Keratinocyte (primary cell): Measurements from ENCODE around the gene PPP1R14D.

Experiments used
- EZH2 ChIP-seq: IDR thresholded peaks from one replicate; pipeline ENCODE4 v1.6.1; 2012; ENCODE audit warnings: inconsistent platforms, mild to moderate bottlenecking, low read length, moderate library complexity
- TF ChIP-seq, protein P1 (sequence below), 3 experiments: IDR thresholded peaks in 1 of 3; conservative IDR thresholded peaks in 1 of 3; optimal IDR thresholded peaks in 1 of 3; 2 replicates in 2 of 3; 3 replicates in 1 of 3; pipeline versions ENCODE3 to v1.5.1; 2011; ENCODE audit warnings: low read length in 3 of 3, mild to moderate bottlenecking in 3 of 3, moderate library complexity in 2 of 3, control low read depth in 1 of 3, inconsistent platforms in 1 of 3; ENCODE audit not compliant: insufficient read depth in 2 of 3; ENCODE audit errors: extremely low read depth in 1 of 3

DNA sequence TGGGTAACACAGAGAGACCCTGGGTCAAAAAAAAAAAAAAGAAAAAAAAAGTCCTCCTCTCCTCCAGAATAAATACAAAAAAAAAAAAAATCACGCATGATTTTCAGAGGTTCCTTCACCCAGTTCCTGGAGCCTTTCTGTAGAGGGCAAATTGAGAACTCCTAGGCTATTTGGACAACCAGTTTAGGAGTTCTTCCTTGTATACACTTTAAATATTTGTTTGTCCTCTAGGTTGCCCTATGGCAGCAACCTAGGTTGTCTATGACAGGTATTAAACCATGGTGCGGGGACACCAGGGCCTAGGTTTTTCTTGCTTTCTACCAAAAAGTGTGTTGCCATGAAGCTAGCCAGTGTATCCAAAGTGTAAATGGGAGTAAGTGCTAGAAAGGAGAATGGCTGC, 25.4 kb downstream of the PPP1R14D start:
- TF ChIP-seq, protein P1, sequence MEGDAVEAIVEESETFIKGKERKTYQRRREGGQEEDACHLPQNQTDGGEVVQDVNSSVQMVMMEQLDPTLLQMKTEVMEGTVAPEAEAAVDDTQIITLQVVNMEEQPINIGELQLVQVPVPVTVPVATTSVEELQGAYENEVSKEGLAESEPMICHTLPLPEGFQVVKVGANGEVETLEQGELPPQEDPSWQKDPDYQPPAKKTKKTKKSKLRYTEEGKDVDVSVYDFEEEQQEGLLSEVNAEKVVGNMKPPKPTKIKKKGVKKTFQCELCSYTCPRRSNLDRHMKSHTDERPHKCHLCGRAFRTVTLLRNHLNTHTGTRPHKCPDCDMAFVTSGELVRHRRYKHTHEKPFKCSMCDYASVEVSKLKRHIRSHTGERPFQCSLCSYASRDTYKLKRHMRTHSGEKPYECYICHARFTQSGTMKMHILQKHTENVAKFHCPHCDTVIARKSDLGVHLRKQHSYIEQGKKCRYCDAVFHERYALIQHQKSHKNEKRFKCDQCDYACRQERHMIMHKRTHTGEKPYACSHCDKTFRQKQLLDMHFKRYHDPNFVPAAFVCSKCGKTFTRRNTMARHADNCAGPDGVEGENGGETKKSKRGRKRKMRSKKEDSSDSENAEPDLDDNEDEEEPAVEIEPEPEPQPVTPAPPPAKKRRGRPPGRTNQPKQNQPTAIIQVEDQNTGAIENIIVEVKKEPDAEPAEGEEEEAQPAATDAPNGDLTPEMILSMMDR (optimal IDR thresholded peaks at IDR 0.05 in 1 of 3, IDR thresholded peaks at IDR 0.05 in 1 of 3, conservative IDR thresholded peaks at IDR 0.05 in 1 of 3; ENCODE audit: extremely low read depth in 1 of 3, insufficient read depth in 2 of 3, low read length in 3 of 3) = no peak
- no peak for TF ChIP-seq EZH2
